NCI-H748 (cell line): ENCODE data around the gene CNPY1.

Experiments
- DNase-seq: peaks from one replicate; lab custom pipeline; 2025; ENCODE audit not compliant: unreplicated experiment; lab: John Stamatoyannopoulos, UW

Gene CNPY1

DNA sequence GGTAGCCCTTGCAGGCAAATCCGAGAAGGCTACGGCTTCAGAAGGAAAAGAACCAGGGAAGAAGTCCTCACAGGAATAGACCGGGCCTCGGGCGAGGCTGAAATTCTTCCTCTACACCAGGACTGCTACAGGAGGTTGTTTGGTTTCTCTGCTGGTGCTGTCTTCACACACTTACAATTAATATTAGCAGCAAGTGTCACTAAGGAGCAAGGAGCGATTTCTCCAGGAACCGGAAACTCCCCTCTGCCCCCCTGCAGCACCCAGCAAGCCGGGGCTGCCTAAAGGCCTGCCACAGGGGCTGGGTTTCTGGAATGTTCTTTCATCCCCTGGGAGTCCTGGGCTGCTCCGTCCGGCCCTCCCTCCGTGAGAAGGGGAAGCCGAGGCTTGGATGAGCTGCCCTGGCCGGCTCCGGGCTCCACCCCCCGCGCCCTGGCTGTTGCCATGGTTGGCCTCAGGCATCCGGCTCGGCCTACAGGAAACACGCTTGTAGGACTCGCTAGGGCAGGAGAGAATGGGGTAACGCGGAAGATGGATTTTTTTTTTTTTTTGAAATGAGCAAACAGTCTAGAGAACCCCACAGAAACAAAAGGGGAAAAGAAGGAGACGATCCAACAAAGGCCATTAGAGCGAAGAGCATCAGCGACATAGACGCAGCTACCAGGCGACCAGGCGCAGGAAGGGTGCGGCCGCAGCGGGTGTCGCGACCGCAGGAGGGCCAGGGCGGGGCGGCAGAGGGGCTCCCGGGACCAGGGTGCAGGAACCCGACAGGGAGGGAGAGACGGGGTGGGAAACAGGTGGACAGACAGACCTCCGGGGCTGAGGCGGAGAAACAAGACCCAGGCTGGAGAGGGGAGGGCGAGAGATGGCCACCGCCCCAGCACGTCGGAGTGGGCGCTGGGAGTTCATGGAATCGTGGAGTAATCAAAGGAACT lies 55.4 kb downstream of the CNPY1 start:
- DNase-seq = no peak

DNA sequence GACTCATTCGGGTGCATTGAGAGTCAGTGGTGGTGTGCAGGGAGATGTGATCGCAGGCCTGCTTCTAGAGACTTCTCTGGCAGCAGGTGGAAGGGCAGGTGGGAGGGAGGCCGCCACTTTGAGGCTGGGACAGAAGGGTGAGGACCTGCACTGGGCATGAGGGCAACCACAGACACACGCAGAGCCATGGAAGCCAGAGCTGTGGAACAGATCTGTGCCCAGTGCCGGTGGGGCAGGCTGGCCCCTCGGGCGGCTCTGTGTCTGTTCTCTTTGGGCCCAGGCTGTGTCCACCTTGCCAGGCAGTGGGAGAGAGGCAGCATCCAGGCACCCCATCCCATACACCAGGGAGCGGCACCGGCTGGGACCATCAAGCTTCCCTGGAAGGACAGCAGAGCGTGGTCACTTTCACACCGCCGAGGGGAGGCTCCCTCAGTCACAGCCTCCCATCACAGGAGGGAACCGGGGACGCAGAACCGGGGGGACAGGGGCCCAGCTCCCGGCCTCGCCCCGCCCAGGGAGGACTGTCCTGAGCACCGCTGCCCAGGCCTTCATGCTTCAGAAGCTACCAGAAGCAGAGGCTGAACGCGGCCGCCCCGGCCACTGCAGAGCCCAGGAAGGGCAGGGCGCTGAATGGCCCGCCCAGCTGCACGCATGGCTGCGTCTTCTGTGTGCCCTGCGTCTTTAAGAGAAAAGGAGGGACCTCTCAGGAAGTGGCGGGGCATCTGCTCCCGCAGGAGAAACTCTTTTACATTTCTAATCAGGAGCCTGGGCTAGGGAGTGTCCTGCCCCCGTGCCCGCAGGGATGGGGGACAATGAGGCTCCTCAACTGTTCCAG lies 56.3 kb downstream of the CNPY1 start:
- DNase-seq = no peak

DNA sequence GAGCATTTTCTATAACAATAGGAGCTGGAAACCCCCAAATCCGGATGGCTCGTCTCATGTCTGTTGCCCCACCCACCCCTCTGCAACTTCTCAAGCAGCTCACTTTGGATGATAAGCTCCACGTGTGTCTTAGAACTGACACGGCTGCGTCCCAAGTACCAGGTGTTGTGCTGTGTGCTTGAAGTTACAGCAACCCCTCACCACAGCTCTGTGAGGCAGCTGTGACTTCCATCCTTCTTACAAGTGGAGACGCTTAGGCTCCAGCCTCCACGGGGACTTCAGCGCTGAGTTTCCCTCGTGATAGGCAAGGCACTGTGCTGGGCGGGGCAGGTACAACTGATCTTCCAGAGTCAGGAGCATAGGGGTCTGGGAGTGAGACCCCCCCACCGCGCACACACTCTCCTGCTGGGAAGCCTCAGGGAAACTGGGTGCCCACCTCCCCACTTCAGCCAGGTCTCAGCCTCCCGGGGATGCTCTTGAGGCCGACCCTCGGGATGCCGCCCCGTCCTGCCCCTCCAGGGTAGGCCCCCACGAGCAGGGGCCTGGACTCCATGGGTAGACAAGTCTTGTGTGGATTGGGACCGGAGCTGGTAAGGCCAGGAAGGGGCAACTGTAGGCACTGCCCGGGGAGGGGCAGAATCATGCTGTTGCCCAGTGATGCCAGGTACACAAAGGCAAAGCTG lies 57.1 kb downstream of the CNPY1 start:
- no peak for DNase-seq

DNA sequence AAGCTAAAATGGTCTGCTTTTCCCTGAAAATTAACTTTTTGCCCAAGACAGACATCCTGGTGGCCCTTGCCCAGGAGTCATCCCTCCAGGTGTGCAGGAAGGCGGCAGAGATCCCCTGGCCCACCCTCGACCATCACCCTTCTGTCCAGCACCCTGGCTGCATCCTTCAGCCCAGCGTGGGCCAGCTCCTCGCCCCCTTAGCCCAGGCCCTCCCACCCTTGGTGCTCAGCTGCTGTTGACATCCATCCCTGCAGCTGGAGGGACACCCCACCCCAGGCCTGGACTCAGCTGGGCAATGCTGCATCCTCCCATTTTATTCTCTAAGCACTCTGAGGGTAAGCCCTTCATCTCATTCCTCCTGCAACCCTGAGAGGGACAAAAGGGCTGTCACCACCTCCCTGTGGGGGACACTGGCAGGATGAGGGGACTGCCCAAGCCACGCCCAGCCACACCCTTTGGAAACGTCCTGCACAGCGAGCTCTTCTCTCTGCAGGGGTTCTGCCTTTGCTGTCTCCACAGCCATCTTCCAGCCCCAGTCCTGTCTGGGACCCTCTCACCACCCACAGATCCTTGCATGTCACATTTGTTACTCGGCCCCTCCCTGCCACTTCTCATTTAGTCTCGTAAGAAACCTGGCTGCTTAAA lies 57.8 kb downstream of the CNPY1 start:
- no peak for DNase-seq

DNA sequence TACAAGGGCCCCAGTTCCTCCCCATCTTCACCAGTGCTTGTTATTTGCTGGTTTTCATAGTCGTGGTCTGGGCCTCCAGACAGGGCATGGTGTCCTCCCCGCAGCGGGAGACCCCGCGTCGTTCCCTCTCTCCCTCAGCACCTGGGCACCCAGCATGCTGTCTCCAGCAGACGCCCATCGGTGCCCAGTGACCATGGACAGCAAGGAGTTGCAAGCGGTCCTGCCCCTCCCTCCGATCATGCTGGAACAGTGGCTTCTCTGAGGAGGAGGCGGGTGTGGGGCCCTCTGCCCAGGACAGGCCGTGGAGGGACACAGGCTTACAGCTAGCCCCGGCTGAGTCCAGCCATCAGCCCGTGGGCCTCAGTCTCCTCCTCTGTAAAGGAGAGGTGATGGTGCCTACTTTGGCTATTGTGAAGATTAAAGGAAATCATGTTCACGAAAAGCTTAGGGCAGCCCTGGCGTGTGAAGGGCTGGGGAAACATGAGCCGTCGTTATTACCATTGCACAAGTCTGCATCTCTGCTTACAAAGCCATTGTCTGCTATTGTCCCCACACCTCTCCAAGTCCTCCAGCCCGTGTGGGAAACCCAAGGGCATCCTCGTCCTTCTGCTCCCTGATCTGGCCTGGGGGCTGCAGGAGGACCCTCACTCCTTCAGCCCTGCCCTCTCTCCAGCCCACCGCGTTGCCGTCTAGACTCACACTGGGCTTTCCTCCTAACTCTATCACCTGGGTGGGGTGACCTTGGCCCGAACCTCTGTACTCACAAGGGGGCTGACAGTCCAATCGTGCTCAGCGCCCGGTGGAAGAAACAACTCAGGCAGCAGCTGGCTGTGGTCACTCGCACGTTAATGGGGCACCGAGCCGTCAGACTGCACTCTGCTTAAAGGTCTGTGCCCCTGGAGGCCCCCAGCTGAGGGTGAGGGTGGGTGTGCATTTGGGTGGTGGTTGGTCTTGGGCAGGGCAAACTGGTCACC lies 58.6 kb downstream of the CNPY1 start:
- DNase-seq = no peak

DNA sequence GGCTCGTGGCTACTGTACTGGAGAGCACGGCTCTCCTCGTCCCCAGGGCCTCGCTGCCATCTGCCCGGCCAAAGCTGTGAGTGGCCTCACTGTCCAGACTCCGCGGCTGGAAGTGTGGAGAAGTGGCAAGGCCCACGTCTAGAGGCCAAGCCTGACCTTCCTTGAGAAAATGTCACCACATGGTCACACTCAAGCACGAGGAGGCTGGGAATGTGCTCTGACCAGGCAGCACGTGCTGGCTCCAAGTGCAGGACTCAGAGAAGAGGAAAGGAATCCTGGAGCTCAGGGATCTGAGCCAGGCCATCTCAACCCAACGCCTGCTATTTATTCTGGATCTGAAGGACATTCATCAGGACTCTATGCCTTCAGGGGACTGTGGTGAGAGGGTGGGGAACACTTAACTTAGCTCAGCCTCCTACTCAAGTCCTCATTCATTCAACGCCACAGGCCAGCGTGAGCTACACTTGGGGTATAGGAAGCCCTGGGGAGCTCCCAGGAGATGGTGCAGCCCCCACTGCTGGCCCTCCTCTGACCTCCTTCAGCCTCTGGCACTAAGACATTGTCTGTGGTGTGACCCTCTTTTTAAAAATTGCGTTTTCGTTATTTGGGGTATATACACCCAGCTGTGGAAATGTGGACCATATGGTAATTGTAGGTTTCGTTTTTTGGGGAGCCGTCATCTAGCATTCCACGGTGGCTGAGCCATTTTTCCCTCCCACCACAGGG lies 59.4 kb downstream of the CNPY1 start:
- no peak for DNase-seq

DNA sequence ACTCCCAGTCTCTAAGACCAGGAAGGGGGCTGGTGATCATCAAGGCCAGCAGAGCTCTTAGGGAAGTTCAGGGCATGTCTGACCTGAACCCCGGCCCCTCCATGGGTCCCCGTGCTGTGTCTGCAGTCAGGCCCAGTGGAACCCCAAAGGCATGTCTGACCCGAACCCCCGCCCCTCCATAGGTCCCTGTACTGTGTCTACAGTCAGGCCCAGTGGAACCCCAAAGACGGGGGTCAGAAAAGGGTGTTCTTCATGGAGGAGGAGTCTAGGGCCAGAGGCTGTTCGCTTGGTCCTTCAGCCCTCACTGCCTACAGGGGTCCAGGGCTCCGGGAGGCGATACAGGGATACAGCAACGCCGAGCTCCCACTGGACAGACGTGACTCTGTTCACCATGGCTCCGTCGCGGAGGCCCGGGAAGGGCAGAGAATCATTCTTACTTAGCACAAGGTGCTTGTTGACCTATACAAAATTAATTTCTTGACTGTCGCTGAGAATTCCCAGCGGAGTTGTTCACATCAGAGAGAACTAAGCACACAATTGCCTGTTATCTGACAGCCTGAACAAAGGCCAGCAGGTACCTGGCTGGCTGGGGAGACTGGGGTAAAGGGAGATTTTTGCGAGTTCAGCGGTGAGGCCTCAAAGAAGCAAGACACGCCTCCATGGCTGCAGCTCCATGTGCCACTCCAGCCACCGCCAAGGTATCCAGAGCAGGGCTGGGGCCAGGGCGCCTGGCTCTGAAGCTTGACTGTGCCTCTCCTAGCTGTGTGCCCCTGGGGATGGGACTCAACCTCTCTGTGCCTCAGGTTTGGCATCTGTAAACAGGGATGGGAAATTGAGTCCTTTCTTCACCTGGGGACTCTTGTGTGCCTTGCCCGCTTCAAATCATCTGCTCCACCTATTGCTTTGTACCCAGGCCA lies 61.6 kb downstream of the CNPY1 start:
- DNase-seq = no peak

DNA sequence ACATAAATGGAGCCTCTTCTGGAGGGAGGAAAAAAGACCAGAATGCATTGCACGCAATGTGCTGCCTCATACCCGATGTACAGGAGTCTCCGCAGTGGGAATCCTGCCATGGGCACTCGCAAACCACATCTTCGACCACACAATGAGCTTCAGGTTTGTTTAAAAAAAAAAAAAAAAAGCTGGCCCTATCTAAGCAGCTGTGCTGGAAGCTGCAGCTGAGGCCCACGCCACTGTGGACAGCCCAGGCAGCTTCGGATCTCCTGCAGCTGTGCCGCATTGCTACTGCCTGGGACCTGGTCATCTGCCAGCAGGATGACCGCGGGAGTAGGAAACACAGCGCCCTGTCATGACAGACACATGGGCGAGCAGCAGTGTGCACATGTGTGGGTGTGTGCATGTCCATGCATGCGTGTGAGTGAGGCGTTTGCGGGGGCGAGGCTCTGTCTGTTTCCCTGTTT lies 62.5 kb downstream of the CNPY1 start:
- DNase-seq = no peak

DNA sequence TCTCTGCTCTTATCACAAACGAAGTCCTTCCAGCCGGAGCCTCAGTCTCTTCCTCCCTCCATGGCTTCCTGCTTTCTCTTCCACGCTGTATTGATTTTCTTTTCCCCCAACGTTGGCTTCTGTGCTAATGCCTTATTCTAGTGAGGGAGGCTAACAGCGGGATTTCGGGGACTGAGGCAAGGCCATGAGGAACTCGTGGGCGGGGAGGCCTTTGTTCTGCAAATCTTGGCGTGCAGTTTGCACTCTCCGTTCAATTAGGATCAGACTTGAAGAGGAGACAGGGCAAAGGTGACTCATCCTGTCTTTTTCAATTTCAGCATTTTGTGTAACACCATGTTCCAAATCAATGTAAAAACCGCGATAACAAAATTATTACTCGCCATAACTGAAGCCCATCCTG lies 63.1 kb downstream of the CNPY1 start:
- no peak for DNase-seq

DNA sequence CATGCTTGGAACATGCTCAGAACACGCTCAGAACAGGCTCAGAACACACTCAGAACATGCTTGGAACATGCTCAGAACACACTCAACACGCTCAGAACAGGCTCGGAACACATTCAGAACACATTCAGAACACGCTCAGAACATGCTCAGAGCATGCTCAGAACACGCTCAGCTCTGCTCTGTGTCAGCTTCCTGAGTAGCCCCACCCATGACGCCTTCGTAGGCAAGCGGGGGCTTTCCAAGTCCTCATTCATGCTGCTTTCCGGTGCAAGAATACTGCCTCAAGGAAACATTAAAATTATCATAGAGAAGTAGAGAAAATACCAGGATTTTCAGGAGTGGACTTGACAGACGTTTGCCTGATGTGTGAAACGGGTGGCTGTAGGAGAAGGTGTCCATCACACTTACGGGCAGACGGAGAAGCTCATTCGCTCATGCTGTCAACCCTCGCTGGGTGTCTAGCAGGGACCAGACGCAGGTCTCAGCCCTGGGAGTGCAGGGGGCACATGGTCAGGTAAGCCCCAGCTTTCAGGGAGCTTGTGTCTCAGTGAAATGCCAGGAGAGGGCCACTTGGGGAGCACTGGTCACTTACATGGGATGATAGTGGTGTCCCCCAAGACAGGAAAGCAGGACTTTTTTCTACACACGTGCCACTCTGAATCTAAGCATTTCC lies 63.7 kb downstream of the CNPY1 start:
- DNase-seq = no peak

DNA sequence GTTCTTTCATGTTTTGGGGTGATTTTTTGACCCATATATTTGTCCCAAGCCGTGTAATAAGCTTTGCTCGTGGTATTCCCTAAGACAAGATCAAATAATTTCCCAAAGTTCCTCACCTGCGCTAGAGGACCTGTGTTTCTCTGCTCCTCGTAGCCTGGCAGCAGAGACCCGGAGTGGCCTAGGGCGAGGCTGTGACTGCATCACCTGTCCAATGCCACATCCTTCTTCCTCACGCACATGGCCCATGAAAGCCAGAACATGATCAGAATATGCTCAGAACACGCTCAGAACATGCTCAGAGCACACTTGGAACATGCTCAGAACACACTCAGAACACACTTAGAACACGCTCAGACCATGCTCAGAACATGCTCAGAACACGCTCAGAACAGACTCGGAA lies 64.6 kb downstream of the CNPY1 start:
- DNase-seq = no peak

DNA sequence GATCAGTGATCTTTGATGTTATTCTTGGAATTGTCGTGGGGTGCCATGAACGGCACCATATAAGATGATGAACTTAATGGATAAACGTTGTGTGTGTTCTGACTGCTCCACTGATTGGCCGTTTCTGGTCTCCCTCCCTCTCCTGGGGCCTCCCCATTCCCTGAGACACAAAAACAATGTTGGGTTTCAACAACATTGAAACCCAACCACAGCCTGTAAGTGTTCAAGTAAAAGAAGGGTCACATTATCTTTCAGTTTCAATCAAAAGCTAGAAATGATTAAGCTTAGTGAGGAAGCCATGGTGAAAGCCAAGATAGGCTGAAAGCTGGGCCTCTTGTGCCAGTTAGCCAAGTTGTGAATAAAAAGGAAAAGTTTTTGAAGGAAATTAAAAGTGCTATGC lies 68.9 kb downstream of the CNPY1 start:
- DNase-seq = no peak

DNA sequence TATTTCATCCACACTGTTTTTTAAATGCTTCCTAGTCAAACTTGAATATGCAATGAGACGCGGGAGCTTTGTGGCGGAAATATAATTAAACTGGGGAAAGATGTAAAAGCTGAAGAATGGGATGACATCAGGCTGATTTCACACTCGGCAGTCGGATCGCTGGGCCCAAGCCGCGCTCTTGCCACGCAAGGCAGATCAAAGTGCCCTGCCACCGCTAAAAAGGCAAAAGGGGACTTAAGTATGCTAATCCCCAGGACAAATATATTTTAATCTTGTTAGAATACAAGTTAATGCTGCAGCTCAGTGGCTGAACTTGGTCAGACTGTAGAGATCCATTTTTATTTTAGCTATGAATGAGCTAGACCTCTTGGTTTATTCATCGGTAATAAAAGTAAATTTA lies 74.6 kb downstream of the CNPY1 start:
- DNase-seq = no peak

DNA sequence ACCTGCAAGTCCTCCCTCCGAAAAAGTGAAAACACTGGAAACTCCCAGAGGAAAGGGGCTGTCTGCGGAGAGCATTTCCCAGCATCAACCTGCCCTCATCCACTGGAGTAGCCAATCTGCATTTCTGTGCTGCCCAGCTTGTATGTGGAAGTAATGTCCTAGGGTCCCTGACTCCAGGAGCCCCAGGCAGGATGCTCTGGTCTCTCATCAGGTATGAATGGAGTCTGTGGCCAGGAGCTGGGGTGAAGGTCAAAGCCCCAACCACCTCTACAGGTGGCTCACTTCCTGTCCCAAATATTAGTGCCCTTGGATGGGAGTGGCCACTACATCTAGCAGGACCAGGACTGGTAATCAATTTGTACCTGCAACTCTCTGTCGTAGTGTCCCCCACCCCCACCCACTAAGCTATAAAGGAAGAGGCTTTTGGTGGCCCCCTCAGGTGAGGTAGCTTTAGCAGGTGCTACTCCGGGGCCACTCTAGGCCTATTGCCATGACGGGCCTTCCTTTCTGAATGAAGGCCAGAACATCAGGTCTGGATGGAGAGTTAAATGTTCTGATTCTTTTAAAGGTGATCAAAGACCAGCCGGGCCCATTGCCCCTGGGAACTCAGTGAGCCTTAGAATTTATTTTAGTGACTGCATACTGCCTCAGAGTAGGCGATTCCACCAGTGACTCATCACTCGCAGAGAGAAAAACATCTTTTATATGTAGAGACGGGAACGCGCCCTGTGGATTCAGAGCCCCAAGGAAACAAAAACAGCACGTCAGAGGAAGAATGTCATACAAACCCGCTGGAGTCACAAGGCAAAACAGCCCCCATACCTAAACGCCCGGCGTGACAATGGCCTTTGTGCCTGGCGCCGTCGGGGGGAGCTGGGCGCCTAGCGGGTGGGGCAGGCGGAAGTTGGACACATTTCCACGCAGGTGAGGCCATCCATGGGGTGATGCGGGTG lies 75.4 kb downstream of the CNPY1 start:
- no peak for DNase-seq

DNA sequence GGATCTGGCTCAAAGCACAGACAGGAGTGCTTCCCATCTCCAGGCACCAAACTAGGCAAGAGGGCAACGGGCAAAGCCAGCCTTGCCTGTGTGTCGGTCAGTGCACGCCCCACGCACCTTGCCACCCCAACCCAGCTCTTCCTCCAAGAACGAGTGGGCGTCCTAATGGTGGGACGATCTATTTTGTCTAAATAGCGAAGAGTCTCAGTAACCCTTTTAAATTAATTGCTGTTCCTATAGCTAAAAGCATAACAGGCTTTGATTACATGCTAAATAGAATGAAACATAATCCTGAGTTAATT lies 76.2 kb downstream of the CNPY1 start:
- DNase-seq = no peak

DNA sequence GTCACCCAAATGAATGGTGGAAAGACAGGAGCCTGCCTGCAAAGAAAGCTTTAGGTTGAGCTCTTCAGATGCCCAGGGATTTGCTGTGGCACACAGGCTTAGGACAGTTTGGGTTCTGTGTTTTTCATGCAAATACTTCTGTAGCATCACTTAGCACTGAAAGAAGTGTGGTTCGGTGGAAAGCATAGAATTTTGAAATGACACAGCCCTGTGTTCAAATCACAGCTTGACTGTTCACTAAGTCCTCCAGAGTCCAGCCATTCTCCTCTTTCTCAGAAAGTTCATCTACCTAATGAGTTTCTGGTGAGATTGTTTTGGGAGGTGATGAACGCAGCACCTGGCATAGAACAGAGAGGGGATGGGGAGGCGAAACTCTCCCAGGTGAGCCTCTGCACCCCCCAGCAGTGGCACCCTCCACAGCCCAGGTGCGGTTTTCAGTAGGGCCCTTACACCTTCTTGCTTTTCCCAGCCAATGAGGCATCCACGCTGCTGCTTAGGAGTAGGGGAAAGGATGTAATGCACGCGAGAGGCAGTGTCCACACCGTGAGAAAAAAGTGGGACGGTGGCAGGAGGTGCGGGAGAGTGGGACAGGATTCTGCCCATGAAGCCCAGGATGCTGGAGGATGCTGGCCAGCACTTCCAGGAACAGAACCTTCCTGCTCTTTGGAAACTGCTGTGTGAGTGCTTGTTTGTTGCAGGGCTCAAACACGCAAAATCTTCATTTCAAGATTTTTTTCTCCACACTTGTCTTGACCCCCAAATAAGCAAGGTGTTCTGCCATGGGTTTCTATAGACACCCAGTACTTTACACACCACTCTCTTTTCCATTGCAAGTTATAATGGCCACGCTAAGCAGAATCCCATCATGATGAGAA lies 76.8 kb downstream of the CNPY1 start:
- DNase-seq = no peak
